LNCAP (cell line): ENCODE data around the gene PREB.

Experiments
- CTCF ChIP-seq: fragments of 450-650 bp; IDR thresholded peaks from 2 replicates; pipeline ENCODE4 v1.5.1; 2017; ENCODE audit warnings: mild to moderate bottlenecking

PREB gene

DNA sequence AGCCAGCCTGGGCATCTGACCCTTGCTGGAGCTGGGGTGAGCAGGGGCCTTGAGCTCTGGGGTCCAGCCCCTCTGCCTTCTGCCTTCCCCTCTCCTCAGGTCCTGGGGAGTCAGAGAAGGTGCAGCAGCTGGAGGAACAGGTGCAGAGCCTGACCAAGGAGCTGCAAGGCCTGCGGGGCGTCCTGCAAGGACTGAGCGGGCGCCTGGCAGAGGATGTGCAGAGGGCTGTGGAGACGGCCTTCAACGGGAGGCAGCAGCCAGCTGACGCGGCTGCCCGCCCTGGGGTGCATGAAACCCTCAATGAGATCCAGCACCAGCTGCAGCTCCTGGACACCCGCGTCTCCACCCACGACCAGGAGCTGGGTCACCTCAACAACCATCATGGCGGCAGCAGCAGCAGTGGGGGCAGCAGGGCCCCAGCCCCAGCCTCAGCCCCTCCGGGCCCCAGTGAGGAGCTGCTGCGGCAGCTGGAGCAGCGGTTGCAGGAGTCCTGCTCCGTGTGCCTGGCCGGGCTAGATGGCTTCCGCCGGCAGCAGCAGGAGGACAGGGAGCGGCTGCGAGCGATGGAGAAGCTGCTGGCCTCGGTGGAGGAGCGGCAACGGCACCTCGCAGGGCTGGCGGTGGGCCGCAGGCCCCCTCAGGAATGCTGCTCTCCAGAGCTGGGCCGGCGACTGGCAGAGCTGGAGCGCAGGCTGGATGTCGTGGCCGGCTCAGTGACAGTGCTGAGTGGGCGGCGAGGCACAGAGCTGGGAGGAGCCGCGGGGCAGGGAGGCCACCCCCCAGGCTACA, 52.3 kb downstream of the PREB start:
- TF ChIP-seq CTCF, result no peak
